Activated naive CD4-positive, alpha-beta T cell treated with anti-CD3 and anti-CD28 coated beads, Interleukin-2, amount 10 ng/mL, durations not matched to agents 7 days and 5 days (primary cell): ENCODE data around the gene CCDC102A.
"Not testable (repeated sequence)": the region's sequence is repeated elsewhere in the genome, so short reads cannot be mapped to it uniquely, and the experiment has no call there.

Experiments used
- CTCF ChIA-PET: fragments of 350-600 bp; sonication (Branson Sonifier 250); formaldehyde crosslinking; loops from one replicate; lab custom pipeline; 2021; ENCODE audit warnings: antibody characterized with exemption; lab: Charles Lee
- DNase-seq: peaks from one replicate; pipeline ENCODE4 v3.0.0-alpha.2; 2020
- H3K27ac Mint-ChIP-seq: one replicate; pipeline ENCODE4 v1.8.0; 2021; ENCODE audit warnings: mild to moderate bottlenecking, moderate library complexity, mixed read lengths
- H3K27me3 Mint-ChIP-seq: one replicate; pipeline ENCODE4 v1.8.0; 2021; ENCODE audit warnings: mild to moderate bottlenecking, mixed read lengths
- H3K36me3 Mint-ChIP-seq: one replicate; pipeline ENCODE4 v1.8.0; 2021; ENCODE audit warnings: mixed read lengths
- H3K4me1 Mint-ChIP-seq: one replicate; pipeline ENCODE4 v1.8.0; 2021; ENCODE audit warnings: mixed read lengths
- H3K4me3 Mint-ChIP-seq: one replicate; pipeline ENCODE4 v1.8.0; 2021; ENCODE audit warnings: mild to moderate bottlenecking, moderate library complexity, mixed read lengths
- H3K9me3 Mint-ChIP-seq: one replicate; pipeline ENCODE4 v1.8.0; 2021; ENCODE audit warnings: mixed read lengths

Gene CCDC102A

GRCh38 chr16:57559072-57559790 lies 22.9 kb upstream of the CCDC102A start:
- CTCF ChIA-PET, result no interaction called here
- peaks cover 4% of the 10 kb centered on the region for H3K4me1 Mint-ChIP-seq
- H3K9me3 Mint-ChIP-seq, result peaks cover 18% of the 10 kb centered on the region
- H3K27me3 Mint-ChIP-seq, result peaks cover 29% of the 10 kb centered on the region
- no peak overlapping the region for H3K27ac Mint-ChIP-seq
- no peak overlapping the region for H3K4me3 Mint-ChIP-seq
- peaks cover 5% of the 10 kb centered on the region for H3K36me3 Mint-ChIP-seq
- DNase-seq, result no peak

GRCh38 chr16:57556941-57557541 lies 20.7 kb upstream of the CCDC102A start:
- CTCF ChIA-PET, result no interaction called here
- Mint-ChIP-seq H3K36me3 (peaks cover 7% of the 10 kb centered on the region), H3K27ac (no peak overlapping the region), H3K4me3 (no peak overlapping the region), H3K27me3 (peaks cover 27% of the 10 kb centered on the region), H3K9me3 (peaks cover 18% of the 10 kb centered on the region), H3K4me1 (peaks cover 6% of the 10 kb centered on the region)
- DNase-seq, result no peak

DNA sequence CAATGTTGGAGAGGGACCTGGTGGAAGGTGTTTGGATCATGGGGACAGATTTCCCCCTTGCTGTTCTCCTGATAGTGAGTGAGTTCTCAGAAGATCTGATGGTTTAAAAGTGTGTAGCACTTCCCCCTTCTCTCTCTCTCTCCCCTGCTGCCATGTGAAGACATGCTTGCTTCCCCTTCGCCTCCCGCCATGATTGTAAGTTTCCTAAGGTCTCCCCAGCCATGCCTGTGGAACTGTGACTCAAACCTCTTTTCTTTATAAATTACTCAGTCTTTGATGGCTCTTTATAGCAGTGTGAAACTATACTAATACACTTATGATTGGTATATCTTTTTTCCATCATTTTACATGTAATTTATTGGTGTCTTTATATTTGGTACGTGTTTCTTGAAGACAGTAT lies 19.5 kb upstream of the CCDC102A start:
- Mint-ChIP-seq H3K4me1 (peaks cover 6% of the 10 kb centered on the region), H3K9me3 (peaks cover 13% of the 10 kb centered on the region), H3K27ac (no peak overlapping the region), H3K27me3 (peaks cover 20% of the 10 kb centered on the region), H3K4me3 (no peak overlapping the region), H3K36me3 (peaks cover 6% of the 10 kb centered on the region)
- DNase-seq, result no peak
- CTCF ChIA-PET, result no interaction called here

- Mint-ChIP-seq H3K4me3 (no peak overlapping the region), H3K27me3 (no peaks in the 10 kb centered on the region), H3K36me3 (peaks cover 7% of the 10 kb centered on the region), H3K4me1 (peaks cover 15% of the 10 kb centered on the region), H3K27ac (no peak overlapping the region), H3K9me3 (peaks cover 4% of the 10 kb centered on the region)
- DNase-seq, result no peak
- CTCF ChIA-PET, result interaction anchor here (0.7 to 3.3 kb wide), 3 partner anchors 11 to 134 kb away, joined by 3 to 8 read pairs (median 4); no protein-coding TSS in a partner anchor
Observed at GRCh38 chr16:57551057-57551456, 14.7 kb upstream of the CCDC102A start.

- Mint-ChIP-seq H3K36me3 (peaks cover 7% of the 10 kb centered on the region), H3K4me1 (peaks cover 21% of the 10 kb centered on the region), H3K9me3 (no peaks in the 10 kb centered on the region), H3K27ac (no peak overlapping the region), H3K27me3 (no peaks in the 10 kb centered on the region), H3K4me3 (no peak overlapping the region)
- DNase-seq, result no peak
- CTCF ChIA-PET, result no interaction called here
Observed at GRCh38 chr16:57549730-57550129, 13.4 kb upstream of the CCDC102A start.

DNA sequence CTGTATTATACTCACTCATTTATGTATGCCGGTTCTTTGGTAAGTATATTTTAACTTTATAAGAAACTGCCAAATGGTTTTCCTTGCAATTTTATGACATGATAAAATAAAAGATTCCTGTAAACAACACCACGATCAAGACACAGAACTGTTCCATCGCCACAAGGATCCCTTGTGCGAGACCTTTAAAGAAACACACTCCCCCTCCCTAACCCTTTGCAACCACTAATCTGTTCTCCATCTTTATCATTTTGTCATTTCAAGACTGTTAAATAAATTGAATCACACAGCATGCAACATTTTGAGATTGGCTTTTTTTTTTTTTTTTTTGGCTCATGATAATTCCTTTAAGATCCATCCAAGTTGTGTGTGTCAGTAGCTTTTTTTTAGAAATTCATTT lies 12.0 kb upstream of the CCDC102A start:
- CTCF ChIA-PET, result no interaction called here
- Mint-ChIP-seq H3K4me1 (peaks cover 34% of the 10 kb centered on the region), H3K9me3 (no peaks in the 10 kb centered on the region), H3K36me3 (peaks cover 7% of the 10 kb centered on the region), H3K27me3 (no peaks in the 10 kb centered on the region), H3K27ac (no peak overlapping the region), H3K4me3 (no peak overlapping the region)
- no peak for DNase-seq

DNA sequence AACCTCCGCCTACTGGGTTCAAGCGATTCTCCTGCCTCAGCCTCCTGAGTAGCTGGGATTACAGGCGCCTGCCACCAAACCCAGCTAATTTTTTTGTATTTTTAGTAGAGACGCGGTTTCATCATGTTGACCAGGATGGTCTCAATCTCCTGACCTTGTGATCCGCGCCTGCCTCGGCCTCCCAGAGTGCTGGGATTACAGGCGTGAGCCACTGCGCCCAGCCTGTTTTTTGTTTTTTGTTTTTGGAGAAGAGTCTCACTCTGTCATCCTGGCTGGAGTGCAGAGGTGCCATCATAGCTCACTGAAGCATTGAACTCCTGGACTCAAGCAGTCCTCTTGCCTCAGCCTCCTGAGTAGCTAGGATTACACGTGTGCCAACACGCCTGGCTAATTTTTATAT lies 11.2 kb upstream of the CCDC102A start:
- peaks cover 38% of the 10 kb centered on the region for H3K4me1 Mint-ChIP-seq
- H3K36me3 Mint-ChIP-seq, DNase-seq, H3K4me3 Mint-ChIP-seq, CTCF ChIA-PET, H3K27ac Mint-ChIP-seq, H3K9me3 Mint-ChIP-seq, H3K27me3 Mint-ChIP-seq: not testable (repeated sequence)

DNA sequence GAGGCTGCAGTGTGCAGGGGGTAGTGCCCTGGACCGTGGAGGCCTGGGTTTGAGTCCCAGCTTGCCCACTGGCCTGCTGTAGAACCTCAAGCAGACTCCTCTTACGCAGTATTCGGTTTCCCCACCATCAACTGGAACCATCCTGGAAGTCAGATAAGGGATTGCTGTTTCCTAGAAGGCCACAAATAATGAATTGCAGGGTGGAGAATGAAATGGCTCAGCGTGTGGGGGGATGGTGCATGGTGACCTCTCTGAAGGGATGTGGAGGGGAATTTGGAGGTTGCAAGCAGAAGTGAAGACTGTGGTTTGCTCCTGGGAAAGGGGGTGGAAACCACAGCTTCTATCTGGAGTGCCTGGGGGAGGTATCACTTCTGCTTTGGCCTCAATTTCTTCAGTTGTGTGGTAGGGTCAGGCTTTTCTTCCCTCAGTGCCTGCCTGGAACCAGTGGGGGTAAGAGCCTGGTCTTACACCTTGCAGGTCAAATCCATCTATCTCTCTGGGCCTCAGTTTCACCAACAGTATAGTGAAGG lies 7.8 kb upstream of the CCDC102A start:
- H3K27ac Mint-ChIP-seq, result no peak overlapping the region
- no peaks in the 10 kb centered on the region for H3K27me3 Mint-ChIP-seq
- peak; percentile 23 for DNase-seq

DNA sequence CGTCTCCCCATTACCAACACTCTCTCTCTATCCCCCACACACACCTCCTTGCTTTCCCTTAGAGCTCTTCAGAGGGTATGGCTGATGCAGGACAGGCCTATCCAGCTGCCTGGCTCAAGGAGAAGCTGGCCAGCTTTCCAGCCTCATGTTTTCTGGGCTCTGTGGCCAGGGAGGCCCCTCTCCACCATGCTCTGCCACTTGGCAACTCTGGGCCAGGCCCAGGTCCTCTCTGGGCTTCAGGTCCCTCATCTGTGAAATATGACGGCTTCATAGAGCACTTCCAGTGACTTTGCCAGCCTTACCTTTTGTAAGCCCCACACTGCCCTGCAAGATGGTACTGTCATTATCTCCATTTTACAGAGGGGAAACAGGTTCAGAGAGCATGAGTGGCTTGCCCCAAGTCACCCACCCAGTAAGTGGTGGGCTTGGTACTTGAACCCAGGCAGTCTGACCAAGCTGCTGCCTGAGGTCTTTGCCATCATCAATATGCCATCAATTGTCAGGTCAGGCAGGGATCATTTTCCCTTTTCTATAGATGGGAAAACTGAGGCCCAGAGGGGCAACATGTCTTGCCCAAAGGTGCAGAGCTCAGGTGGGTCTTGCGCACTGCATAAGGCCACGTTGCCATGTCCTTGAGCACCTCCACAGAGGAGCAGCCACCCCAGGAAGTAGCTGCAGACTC lies 5.5 kb upstream of the CCDC102A start:
- Mint-ChIP-seq H3K27ac (peak overlapping the region; percentile 85), H3K36me3 (no peaks in the 10 kb centered on the region), H3K27me3 (no peaks in the 10 kb centered on the region), H3K4me3 (peak overlapping the region; percentile 63), H3K9me3 (no peaks in the 10 kb centered on the region), H3K4me1 (peaks cover 71% of the 10 kb centered on the region)
- CTCF ChIA-PET, result interaction anchor here (0.7 to 2.8 kb wide), 6 partner anchors 11 to 125 kb away, joined by 3 to 16 read pairs (median 3); partner anchors contain the start of gene POLR2C
- no peak for DNase-seq

More for the DNA sequence above, 7.8 kb upstream of the CCDC102A start:
- no peaks in the 10 kb centered on the region for H3K9me3 Mint-ChIP-seq
- H3K36me3 Mint-ChIP-seq, result no peaks in the 10 kb centered on the region
- peaks cover 55% of the 10 kb centered on the region for H3K4me1 Mint-ChIP-seq
- CTCF ChIA-PET, result no interaction called here
- peak overlapping the region; percentile 46 for H3K4me3 Mint-ChIP-seq

GRCh38 chr16:57540906-57541753 lies 4.8 kb upstream of the CCDC102A start:
- no peaks in the 10 kb centered on the region for H3K27me3 Mint-ChIP-seq
- peak; percentile 18 for DNase-seq
- H3K4me3 Mint-ChIP-seq, result no peak overlapping the region
- no peaks in the 10 kb centered on the region for H3K9me3 Mint-ChIP-seq
- no peaks in the 10 kb centered on the region for H3K36me3 Mint-ChIP-seq
- H3K4me1 Mint-ChIP-seq, result peaks cover 72% of the 10 kb centered on the region
- CTCF ChIA-PET, result interaction anchor here (1.1 to 2.8 kb wide), 3 partner anchors 10 to 35 kb away, joined by 3 to 16 read pairs (median 4); no protein-coding TSS in a partner anchor
- H3K27ac Mint-ChIP-seq, result no peak overlapping the region

DNA sequence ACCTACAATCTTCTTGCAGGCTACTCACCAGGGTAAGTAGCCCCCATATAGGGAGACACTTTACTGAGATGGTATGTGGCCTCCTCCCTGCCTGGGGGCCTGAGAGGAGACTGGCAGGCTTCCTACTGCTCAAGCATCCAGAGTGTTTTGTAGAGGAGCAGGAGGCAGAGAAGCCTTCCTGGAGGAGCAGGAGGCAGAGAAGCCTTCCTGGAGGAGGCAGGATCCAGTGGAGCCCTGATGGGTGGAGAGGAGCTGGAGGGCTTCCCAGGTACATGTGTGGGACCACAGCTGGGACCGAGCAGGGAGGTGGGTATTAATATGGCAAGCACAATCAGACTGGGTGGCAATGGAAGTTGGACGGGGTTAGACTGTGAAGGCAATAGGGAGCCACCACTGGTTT lies 4.0 kb upstream of the CCDC102A start:
- H3K4me1 Mint-ChIP-seq, result peaks cover 73% of the 10 kb centered on the region
- CTCF ChIA-PET, result interaction anchor here (0.6 to 2.8 kb wide), 3 partner anchors 11 to 36 kb away, joined by 3 to 16 read pairs (median 4); no protein-coding TSS in a partner anchor
- H3K9me3 Mint-ChIP-seq, result no peaks in the 10 kb centered on the region
- H3K27ac Mint-ChIP-seq, result no peak overlapping the region
- DNase-seq, result peak; percentile 15
- no peak overlapping the region for H3K4me3 Mint-ChIP-seq
- no peaks in the 10 kb centered on the region for H3K36me3 Mint-ChIP-seq
- H3K27me3 Mint-ChIP-seq, result no peaks in the 10 kb centered on the region

GRCh38 chr16:57539072-57539796 lies 2.9 kb upstream of the CCDC102A start:
- H3K27ac Mint-ChIP-seq, result peak overlapping the region; percentile 2
- CTCF ChIA-PET, result interaction anchor here (2.0 kb wide), 1 partner anchor 120 kb away, joined by 7 read pairs; no protein-coding TSS in a partner anchor
- peak; percentile 7 for DNase-seq
- H3K27me3 Mint-ChIP-seq, result no peaks in the 10 kb centered on the region
- peaks cover 75% of the 10 kb centered on the region for H3K4me1 Mint-ChIP-seq
- H3K4me3 Mint-ChIP-seq, result no peak overlapping the region
- H3K36me3 Mint-ChIP-seq, result no peaks in the 10 kb centered on the region
- H3K9me3 Mint-ChIP-seq, result no peaks in the 10 kb centered on the region

GRCh38 chr16:57538235-57538721 lies 1.9 kb upstream of the CCDC102A start:
- peak; percentile 17 for DNase-seq
- H3K4me1 Mint-ChIP-seq, result peaks cover 76% of the 10 kb centered on the region
- CTCF ChIA-PET, result interaction anchor here (2.0 to 2.2 kb wide), 2 partner anchors 38 to 119 kb away, joined by 5 to 7 read pairs; no protein-coding TSS in a partner anchor
- no peaks in the 10 kb centered on the region for H3K9me3 Mint-ChIP-seq
- peak overlapping the region; percentile 75 for H3K4me3 Mint-ChIP-seq
- H3K27me3 Mint-ChIP-seq, result no peaks in the 10 kb centered on the region
- H3K27ac Mint-ChIP-seq, result peak overlapping the region; percentile 76
- no peaks in the 10 kb centered on the region for H3K36me3 Mint-ChIP-seq
